ENCODE results near the gene ZNF506.
"Not testable (repeated sequence)": the region's sequence is repeated elsewhere in the genome, so short reads cannot be mapped to it uniquely, and the experiment has no call there.

ZNF506 gene

GRCh38 chr19:19849056-19849455 is 27.5 kb upstream of the ZNF506 start:
- no peak for TF ChIP-seq CTCF (IDR thresholded peaks at IDR 0.05; ENCODE audit: low read depth, low read length, missing control alignments)
- in situ Hi-C loops (cut with HindIII; ENCODE audit: low sequenced_read_pairs): no loop called here
- H3K4me3 ChIP-seq (ENCODE audit: low read depth, low read length): no peak overlapping the region
- no peak for DNase-seq (ENCODE audit: low read depth)

- no peak for TF ChIP-seq CTCF (IDR thresholded peaks at IDR 0.05; ENCODE audit: low read depth, low read length, missing control alignments)
- no peak overlapping the region for H3K4me3 ChIP-seq (ENCODE audit: low read depth, low read length)
- in situ Hi-C loops (cut with HindIII; ENCODE audit: low sequenced_read_pairs): no loop called here
- no peak for DNase-seq (ENCODE audit: low read depth)
These were observed 26.2 kb upstream of the ZNF506 start for GRCh38 chr19:19847781-19848180.

GRCh38 chr19:19835560-19836038 is 14.0 kb upstream of the ZNF506 start:
- in situ Hi-C loops (cut with HindIII; ENCODE audit: low sequenced_read_pairs): no loop called here
- TF ChIP-seq CTCF (IDR thresholded peaks at IDR 0.05; ENCODE audit: low read depth, low read length, missing control alignments): no peak
- H3K4me3 ChIP-seq (ENCODE audit: low read depth, low read length): no peak overlapping the region
- DNase-seq (ENCODE audit: low read depth): no peak

DNA sequence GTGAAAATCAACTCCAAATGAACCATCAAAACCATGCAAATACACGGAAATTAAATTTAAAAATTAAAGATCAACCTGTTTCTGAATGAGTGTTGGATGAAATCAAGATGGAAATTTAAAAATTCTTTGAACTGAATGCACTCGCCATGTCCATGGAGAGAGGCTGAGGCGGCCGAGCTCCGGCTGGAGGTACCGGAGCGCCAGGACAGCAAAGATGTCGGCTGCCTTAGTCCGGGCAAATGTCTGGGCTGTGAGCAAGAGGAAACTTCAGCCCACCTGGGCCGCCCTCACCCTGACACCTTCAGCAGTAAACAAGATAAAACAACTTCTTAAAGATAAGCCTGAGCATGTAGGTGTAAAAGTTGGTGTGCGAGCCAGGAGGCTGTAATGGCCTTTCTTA is 5.3 kb upstream of the ZNF506 start:
- DNase-seq (ENCODE audit: low read depth): no peak
- in situ Hi-C loops (cut with HindIII; ENCODE audit: low sequenced_read_pairs): no loop called here
- no peak for TF ChIP-seq CTCF (IDR thresholded peaks at IDR 0.05; ENCODE audit: low read depth, low read length, missing control alignments)
- no peak overlapping the region for H3K4me3 ChIP-seq (ENCODE audit: low read depth, low read length)

- no peak for DNase-seq (ENCODE audit: low read depth)
- in situ Hi-C loops (cut with HindIII; ENCODE audit: low sequenced_read_pairs): no loop called here
- H3K4me3 ChIP-seq (ENCODE audit: low read depth, low read length): no peak overlapping the region
- no peak for TF ChIP-seq CTCF (IDR thresholded peaks at IDR 0.05; ENCODE audit: low read depth, low read length, missing control alignments)
These were observed 2.4 kb upstream of the ZNF506 start for GRCh38 chr19:19823916-19824315.

GRCh38 chr19:19821976-19822375 is 426 bp upstream of the ZNF506 start:
- H3K4me3 ChIP-seq (ENCODE audit: low read depth, low read length): peak overlapping the region; percentile 60
- in situ Hi-C loops (cut with HindIII; ENCODE audit: low sequenced_read_pairs); DNase-seq (ENCODE audit: low read depth): not testable (repeated sequence)

- H3K4me3 ChIP-seq (ENCODE audit: low read depth, low read length): peak overlapping the region; percentile 60
- TF ChIP-seq CTCF (IDR thresholded peaks at IDR 0.05; ENCODE audit: low read depth, low read length, missing control alignments): no peak
- no peak for DNase-seq (ENCODE audit: low read depth)
- in situ Hi-C loops (cut with HindIII; ENCODE audit: low sequenced_read_pairs): no loop called here
These were observed 703 bp downstream of the ZNF506 start for GRCh38 chr19:19820774-19821320.
